ENCODE measurements around the gene CELSR1.

The CELSR1 gene

GRCh38 chr22:46537225-46537945, at the start of gene CELSR1:
Gene CELSR1 (minus strand): TSS chr22:46537620. CDS start chr22:46537170, 450 bp downstream.
- no peak for DNase-seq

- DNase-seq, result no peak
Measured at GRCh38 chr22:46587061-46587460, 49.6 kb upstream of the CELSR1 start.

GRCh38 chr22:46586531-46587011, 49.2 kb upstream of the CELSR1 start:
- no peak for DNase-seq

GRCh38 chr22:46586123-46586519, 48.7 kb upstream of the CELSR1 start:
- no peak for DNase-seq

- DNase-seq, result no peak
Measured at GRCh38 chr22:46585340-46586122, 48.1 kb upstream of the CELSR1 start.

GRCh38 chr22:46584081-46584921, 46.9 kb upstream of the CELSR1 start:
- no peak for DNase-seq

- DNase-seq, result no peak
Measured at GRCh38 chr22:46583571-46583970, 46.2 kb upstream of the CELSR1 start.

GRCh38 chr22:46582281-46582933, 45.0 kb upstream of the CELSR1 start:
- no peak for DNase-seq

GRCh38 chr22:46581538-46582244, 44.3 kb upstream of the CELSR1 start:
- no peak for DNase-seq

- DNase-seq, result no peak
Measured at GRCh38 chr22:46580940-46581537, 43.6 kb upstream of the CELSR1 start.

GRCh38 chr22:46579751-46580449, 42.5 kb upstream of the CELSR1 start:
- DNase-seq, result no peak

- DNase-seq, result no peak
Measured at GRCh38 chr22:46578824-46579561, 41.6 kb upstream of the CELSR1 start.

GRCh38 chr22:46578251-46578823, 40.9 kb upstream of the CELSR1 start:
- DNase-seq, result no peak

- no peak for DNase-seq
Measured at GRCh38 chr22:46577368-46578249, 40.2 kb upstream of the CELSR1 start.

GRCh38 chr22:46576556-46577367, 39.3 kb upstream of the CELSR1 start:
- DNase-seq, result peak in 2 of 4 experiments; percentile 23 to 63

GRCh38 chr22:46575911-46576555, 38.6 kb upstream of the CELSR1 start:
- DNase-seq, result no peak
